ENCODE data around the gene SLC26A11. TPM values are rescaled to one million over a fixed set of nuclear protein-coding genes. Genes with fewer than 3 reads are reported as not detected.

SLC26A11 gene
- polyA plus RNA-seq (2012; ENCODE audit: insufficient read depth, insufficient read length) = 2.9 TPM

DNA sequence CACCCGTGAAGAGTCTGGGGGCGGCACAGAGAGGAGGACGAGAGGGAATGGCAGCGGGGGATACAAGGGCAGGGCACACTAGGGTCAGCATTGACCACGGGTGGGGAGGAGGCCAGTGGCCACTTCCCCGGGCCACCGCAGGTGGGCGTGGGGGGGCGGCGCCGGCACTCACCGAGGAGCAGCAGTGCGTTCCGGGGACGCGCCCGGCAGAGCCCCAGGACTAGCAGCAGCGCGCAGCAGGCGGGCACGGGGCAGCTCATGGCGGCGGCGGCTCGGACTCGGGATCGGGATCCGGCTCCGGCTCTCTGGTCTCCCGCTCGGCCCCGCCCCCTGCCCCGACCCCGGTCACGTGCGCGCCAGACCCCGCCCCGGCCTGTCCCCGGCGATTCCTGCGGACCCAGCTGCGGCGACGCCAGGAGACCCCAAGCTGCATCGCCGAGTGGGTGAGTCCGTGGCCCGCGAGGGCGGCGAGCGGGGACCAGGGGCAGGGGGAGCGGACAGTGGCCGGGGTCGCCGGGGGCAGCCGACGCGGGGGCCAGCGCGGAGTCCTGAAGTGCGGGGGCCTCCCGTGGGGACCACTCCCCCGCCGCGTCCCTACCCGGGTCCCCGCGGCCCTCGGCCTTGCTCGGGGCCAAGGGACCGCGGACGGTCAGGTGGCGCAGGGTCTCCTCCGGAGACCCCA is at the start of gene SLC26A11, which contains the start of gene SGSH:
TSS of gene SLC26A11 (plus strand) at position 374 of the 682 bp plus-strand sequence. CDS start 1,134 bp downstream, outside the sequence.
TSS of gene SGSH (minus strand) at position 280 of the 682 bp plus-strand sequence. CDS start at position 260, 20 bp downstream.
- H3K4me3 ChIP-seq (ENCODE audit: low read length) = peak within 1 kb of the TSS; percentile 72
- DNase-seq (ENCODE audit: low read depth, low spot score) = no peak

DNA sequence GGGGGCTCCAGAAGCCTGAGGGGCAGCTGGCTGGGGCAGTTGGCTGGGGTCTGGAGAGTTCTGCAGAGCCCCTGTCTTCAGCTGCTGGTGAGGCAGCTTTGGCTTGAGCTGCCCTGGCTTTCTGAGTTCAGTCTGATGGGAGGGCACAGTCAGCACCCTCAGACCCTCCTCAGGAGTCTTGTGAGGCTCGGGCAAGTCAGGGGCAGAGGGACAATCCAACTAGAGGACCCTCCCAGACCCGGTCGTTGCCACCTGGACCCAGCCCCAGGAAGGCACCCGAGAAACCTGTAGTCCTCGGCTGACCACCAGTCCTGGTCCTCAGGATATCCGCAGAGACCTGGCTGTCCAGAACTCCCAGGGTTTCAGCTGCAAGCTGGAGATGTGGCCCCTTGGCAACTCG is 48.5 kb upstream of the SLC26A11 start:
- no peak overlapping the region for H3K4me3 ChIP-seq (ENCODE audit: low read length)
- no peak for DNase-seq (ENCODE audit: low read depth, low spot score)

DNA sequence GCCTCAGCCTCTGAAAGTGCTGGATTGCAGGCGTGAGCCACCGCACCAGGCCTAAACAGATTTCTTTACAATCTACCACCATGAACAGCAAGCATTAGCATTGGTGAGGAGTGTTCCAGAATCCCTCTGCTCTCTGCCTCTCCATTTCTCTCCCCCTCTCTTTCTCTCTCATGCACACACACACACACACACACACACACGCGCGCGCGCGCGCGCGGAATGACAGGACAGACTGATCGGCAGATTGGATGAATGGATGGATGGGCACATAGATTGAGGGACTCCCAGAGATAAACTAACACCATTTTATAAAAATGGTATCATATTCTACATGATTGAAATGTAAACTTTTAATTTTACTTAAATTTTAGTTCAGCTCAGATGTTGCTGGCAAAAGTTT is 47.1 kb upstream of the SLC26A11 start:
- no peak for DNase-seq (ENCODE audit: low read depth, low spot score)
- H3K4me3 ChIP-seq (ENCODE audit: low read length) = no peak overlapping the region

DNA sequence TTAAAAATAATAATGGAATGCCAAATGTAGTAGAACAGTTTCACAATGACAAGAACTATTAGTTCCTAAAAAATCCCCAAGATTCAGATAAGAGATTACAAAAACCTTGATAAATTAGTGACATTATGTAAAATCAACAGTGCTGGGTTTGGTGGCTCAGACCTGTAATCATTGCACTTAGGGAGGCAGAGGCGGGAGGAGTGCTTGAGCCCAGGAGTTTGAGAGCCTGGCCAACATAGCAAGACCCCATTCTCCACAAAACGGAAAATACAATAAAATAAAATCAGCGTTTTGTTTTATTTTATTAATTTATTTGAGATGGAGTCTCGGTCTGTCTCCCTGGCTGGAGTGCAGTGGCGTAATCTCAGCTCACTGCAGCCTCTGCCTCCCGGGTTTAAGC is 46.3 kb upstream of the SLC26A11 start:
- no peak overlapping the region for H3K4me3 ChIP-seq (ENCODE audit: low read length)
- no peak for DNase-seq (ENCODE audit: low read depth, low spot score)

DNA sequence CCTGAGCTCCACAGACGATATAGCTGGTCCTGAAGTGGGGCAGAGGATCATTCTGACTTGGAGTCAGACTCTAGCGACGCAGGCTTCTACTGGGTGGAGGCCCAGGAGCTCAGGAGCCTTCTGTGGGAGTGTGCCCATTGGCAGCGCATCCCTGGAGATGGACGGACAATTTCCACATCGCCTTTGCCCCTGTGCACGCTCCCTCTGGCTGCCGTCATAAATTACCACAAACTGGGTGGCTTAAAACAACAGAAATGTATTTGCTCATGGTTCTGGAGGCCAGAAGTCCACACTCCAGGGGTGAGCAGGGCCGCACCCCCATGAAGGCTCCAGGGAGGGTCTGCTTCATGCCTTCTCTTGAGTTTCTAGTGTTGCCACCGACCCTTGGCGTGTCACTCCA is 43.5 kb upstream of the SLC26A11 start:
- no peak overlapping the region for H3K4me3 ChIP-seq (ENCODE audit: low read length)
- DNase-seq (ENCODE audit: low read depth, low spot score) = no peak

DNA sequence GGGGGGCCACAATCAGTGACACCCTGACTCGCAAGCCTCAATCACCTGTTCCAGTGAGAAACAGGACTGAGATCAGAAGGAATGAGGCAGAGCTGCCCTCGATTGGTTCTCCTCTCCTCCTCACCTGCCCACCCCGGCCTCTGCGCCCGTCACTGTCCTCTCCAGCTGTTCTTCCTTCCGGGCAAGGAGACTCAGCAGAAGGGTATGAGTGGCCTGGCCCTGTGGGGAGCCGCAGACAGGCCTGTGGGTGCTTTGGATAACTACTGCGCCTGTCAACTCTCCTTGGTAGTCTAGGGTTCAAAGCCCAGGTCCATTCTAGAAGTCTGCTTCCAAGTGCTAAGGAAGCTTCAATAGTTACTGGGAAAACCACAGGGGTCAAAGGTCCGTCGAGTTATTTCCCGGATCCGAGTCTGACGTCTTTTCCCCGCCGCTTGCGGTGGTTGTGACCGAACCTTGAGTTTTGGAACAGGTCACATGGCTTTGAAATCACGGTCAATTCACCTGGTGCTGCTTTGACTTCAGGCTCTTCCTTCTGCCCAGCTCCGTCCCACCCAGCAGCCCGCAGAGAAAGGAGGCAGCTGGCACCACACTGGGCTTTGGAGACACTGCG is 42.1 kb upstream of the SLC26A11 start:
- no peak for DNase-seq (ENCODE audit: low read depth, low spot score)
- H3K4me3 ChIP-seq (ENCODE audit: low read length) = no peak overlapping the region

DNA sequence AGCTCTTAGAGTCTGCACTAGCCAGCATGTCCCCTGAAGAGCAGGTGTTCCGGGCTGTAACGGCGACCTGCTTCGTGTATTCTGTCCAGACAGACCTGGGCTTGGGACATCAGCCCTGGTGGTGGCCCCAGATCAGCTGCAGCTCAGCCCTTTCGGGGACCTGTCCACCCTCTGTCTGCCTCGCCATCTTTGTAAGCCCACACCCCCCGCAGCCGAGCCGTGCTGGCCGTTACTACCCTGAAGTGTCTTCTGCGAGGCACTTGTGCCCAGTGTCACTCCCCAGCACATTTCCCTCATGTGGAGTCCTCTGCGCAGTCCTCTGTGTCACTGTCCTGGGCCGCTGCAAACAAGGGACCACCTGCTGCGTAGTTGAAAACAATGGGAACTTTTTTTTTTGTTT is 40.0 kb upstream of the SLC26A11 start:
- DNase-seq (ENCODE audit: low read depth, low spot score) = no peak
- H3K4me3 ChIP-seq (ENCODE audit: low read length) = no peak overlapping the region

DNA sequence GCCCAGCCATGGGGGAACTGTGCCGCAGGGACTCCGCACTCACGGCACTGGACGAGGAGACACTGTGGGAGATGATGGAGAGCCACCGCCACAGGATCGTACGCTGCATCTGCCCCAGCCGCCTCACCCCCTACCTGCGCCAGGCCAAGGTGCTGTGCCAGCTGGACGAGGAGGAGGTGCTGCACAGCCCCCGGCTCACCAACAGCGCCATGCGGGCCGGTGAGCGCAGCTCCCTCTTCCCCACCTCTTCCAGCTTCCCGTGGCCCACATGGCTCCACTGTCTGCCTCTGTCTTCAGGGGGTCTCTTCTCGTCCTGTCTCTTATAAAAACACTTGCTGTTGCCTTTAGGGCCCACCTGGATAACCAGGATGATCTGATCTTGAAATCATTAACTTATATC is 38.8 kb upstream of the SLC26A11 start:
- no peak overlapping the region for H3K4me3 ChIP-seq (ENCODE audit: low read length)
- no peak for DNase-seq (ENCODE audit: low read depth, low spot score)

DNA sequence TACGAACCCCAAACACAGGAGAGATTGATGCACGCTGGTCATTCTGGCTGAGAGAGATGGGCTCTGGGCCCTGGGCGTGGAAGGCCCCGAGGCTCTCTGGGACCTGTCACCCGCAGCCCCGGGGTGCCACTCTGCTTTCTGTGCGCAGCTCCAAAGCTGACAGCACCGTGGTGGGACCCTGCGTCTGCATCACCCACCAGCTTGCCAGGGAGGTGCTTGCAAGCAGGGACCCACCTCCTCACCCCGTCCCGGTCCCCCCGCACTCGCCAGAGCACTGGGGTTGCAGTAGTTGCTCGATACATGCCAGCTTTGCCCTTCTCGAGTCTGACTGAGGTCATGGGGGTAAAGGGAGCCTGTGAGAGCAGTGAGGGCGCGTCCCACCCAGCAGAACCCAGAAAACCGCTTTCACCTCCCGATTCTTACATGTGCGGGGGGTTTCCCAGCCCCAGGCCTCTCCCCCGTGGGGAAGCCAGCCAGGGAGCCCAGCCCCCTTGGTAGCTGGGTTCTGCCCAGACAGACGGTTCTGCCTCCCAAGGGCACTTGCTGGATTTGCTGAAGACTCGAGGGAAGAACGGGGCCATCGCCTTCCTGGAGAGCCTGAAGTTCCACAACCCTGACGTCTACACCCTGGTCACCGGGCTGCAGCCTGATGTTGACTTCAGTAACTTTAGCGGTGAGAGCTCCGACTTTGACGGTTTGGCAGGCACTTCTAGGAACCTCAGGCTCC is 37.9 kb upstream of the SLC26A11 start:
- H3K4me3 ChIP-seq (ENCODE audit: low read length) = no peak overlapping the region
- no peak for DNase-seq (ENCODE audit: low read depth, low spot score)

DNA sequence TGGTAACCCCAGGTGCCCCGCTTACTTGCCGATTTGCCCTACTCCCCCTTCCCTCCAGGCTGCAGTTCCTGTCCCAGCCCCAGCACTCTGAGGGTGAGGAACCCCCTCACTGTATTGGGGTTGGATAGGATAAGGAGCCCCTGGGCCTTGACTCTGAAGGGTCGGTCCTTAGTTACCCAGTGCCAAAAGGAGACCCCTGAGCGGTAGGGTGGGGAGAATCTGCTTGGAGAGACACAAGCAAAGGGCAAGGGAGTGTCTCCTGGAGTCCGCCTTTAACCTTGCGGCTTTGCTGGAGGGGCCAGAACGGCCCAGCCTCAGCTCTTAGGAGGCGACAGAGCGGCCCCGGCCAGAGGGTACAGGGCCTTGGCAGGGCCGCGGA is 37.4 kb upstream of the SLC26A11 start:
- H3K4me3 ChIP-seq (ENCODE audit: low read length) = no peak overlapping the region
- no peak for DNase-seq (ENCODE audit: low read depth, low spot score)

DNA sequence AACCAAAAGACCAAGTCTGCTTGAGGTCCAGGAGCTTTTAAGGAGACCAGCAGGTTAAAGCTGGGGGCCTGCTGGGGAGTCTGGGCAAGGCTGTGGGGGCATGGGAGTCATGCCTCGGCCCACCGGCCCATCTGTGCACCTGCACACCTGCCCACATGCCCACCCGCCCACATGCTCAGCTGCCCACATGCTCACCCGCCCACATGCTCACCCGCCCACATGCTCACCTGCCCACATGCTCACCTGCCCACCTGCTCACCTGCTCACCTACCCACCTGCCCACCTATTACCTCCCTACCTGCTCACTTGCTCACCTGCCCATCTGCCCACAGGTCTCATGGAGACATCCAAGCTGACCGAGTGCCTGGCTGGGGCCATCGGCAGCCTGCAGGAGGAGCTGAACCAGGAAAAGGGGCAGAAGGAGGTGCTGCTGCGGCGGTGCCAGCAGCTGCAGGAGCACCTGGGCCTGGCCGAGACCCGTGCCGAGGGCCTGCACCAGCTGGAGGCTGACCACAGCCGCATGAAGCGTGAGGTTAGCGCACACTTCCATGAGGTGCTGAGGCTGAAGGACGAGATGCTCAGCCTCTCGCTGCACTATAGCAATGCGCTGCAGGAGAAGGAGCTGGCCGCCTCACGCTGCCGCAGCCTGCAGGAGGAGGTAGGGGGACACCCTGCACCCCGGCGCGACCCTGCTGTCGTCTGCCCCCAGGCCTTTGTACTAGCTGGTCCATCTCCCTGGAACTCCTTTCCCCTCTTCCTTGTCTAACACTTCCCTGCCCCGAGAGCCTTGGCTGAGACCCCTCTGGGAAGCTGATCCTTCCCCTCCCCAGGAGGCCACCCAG is 36.4 kb upstream of the SLC26A11 start:
- no peak for DNase-seq (ENCODE audit: low read depth, low spot score)
- no peak overlapping the region for H3K4me3 ChIP-seq (ENCODE audit: low read length)

DNA sequence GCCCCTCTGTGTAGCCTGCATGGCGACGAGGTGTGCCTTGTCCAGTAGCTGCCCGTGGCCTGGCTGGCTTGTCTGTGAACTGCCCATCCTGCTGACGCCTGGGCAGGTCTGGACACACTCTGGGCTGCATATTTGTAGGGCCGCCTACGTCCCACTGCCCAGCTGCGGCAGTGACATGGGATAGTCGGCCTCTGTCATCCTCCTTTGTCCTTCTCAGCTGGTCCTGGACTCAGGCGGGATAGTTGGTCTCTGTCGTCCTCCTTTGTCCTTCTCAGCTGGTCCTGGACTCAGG is 35.9 kb upstream of the SLC26A11 start:
- no peak for DNase-seq (ENCODE audit: low read depth, low spot score)
- no peak overlapping the region for H3K4me3 ChIP-seq (ENCODE audit: low read length)

DNA sequence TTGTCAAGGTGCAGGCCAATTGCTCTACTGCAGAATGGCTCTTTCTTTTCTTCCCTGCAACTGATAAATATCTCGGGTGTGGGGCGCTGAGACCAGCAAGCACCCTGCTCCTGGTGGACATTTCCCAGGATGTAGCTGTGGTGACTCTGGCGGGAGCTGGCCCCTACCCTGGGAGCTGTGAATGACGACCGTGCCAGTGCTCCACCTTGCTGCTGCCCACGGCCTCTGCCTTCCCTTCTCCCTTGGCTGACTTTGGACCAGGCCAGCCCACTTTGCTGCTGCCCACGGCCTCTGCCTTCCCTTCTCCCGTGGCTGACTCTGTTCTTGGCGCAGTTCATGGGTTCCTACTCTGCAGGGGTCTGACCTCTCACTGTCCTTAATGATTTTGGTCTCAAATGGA is 34.3 kb upstream of the SLC26A11 start:
- no peak for DNase-seq (ENCODE audit: low read depth, low spot score)
- no peak overlapping the region for H3K4me3 ChIP-seq (ENCODE audit: low read length)

DNA sequence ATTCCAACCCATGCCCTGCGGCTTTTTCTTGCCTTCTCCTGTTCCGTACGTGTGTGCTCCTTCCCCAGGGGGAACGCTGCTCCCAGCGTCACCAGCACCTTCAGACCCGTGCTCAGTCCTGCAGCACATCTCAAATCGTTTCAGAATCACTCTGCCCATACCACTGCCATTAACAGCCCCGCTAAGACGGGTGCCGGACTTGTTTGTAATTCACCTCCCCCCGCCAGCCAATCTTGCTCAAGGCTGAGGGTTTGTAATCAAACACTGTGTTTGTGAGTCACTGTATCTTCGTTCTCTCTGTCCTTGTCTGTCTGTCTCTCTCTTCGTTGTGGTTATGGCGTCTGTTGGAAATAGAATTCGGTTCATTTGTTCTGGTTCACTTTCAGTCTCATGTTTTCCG is 33.1 kb upstream of the SLC26A11 start:
- H3K4me3 ChIP-seq (ENCODE audit: low read length) = no peak overlapping the region
- no peak for DNase-seq (ENCODE audit: low read depth, low spot score)

DNA sequence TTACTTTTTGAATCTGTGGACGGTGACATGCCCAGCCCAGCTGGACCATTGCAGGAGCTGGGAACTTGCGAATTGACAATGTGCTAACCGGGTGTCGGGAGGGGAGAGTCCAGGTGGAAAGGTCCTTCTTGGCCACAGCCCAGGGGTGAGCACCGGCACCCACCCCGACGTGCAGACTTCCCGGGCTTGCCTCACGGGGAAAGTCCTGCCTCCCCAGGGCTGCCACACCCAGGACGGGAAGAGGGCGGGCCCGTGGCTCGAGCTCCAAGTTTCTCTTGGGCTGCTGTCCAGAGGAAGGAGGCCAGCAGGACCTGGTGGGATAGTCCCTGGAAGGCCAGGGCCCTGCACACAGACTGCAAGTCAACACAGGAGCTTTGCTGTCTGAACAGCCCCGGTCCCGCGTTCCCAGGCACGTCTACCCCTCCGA is 32.7 kb upstream of the SLC26A11 start:
- DNase-seq (ENCODE audit: low read depth, low spot score) = no peak
- H3K4me3 ChIP-seq (ENCODE audit: low read length) = no peak overlapping the region

DNA sequence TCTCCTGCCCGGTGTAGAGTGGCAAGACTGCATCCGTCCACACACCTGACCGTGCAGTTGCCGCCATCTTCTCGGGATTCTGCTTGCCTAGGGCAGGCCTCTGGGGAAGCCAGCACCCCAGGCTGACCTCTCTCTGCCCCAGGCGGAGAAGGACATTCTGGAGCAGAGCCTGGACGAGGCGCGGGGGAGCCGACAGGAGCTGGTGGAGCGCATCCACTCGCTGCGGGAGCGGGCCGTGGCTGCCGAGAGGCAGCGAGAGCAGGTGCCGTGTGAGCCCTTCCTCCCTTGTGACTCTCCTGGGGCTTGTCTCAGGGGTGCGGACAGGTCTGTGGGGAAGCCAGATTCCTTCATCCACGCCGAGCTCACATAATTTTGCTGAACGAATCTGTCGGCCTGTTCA is 30.6 kb upstream of the SLC26A11 start:
- no peak for DNase-seq (ENCODE audit: low read depth, low spot score)
- no peak overlapping the region for H3K4me3 ChIP-seq (ENCODE audit: low read length)

DNA sequence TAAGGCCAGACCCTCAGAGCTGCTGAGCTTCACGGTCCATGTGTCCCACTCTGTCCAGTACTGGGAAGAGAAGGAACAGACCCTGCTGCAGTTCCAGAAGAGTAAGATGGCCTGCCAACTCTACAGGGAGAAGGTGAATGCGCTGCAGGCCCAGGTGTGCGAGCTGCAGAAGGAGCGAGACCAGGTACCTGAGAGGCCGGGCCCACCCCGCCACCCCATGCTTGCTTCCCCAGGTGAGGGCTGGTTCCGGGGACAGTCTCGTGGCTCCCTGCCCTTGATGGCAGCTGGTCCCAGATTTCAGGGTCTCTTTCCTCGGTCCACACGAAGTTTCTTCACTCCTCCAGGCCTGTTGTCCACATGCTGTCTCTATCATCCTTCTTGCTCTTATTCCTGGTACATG is 29.5 kb upstream of the SLC26A11 start:
- DNase-seq (ENCODE audit: low read depth, low spot score) = no peak

DNA sequence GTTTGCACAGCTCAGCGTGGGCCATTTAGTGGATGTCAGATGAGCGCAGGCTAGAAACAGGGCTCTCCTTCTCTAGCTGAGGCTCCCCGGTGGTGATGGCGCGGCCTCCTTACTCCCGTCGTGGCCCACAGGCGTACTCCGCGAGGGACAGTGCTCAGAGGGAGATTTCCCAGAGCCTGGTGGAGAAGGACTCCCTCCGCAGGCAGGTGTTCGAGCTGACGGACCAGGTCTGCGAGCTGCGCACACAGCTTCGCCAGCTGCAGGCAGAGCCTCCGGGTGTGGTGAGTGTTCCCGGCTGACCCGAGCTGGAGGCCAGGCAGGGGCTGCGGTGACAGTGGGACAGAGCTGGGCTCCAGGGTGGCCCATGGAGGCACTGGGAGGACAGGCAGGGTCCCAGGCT is 29.0 kb upstream of the SLC26A11 start:
- no peak overlapping the region for H3K4me3 ChIP-seq (ENCODE audit: low read length)
- no peak for DNase-seq (ENCODE audit: low read depth, low spot score)

More for the DNA sequence above, 29.5 kb upstream of the SLC26A11 start:
- H3K4me3 ChIP-seq (ENCODE audit: low read length) = no peak overlapping the region

DNA sequence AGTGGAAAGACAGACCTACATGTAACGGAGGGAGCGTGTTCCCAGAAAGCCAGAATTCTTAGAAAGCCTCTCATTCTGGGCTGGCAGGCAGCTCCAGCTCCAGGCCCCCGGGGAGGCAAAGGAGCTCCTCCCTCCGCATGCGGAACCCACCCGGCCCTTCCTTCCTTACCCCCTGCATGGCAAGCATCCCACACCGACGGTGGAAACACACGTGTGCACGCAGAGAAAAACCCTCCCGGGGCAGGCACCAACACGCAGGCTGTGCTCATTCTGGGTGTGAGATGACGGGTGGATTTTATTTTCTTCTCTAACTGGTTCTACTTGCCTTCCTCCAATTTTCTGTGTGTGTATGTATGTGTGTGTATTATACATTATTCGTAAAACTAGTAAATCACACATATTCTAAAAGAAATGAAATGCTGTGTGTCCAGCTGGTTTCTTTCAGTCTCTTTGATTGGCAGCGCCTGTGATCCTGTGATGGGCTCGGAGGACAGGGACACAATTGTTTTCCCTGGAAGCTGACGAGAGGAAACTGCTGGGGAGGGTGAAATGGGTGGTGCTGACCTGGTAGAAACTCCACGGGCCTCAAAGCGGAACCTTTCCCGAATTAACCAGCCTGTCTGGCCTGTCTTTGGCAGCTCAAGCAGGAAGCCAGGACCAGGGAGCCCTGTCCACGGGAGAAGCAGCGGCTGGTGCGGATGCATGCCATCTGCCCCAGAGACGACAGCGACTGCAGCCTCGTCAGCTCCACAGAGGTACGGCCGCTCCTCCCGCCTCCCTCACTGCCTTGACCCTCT is 28.2 kb upstream of the SLC26A11 start:
- no peak for DNase-seq (ENCODE audit: low read depth, low spot score)
- no peak overlapping the region for H3K4me3 ChIP-seq (ENCODE audit: low read length)
